Measurements from ENCODE around the gene ZNF525.

GRCh38 chr19:53328967-53329366 lies 36.5 kb upstream of the ZNF525 start:
- TF ChIP-seq CTCF (optimal IDR thresholded peaks at IDR 0.05 in 1 of 3, IDR thresholded peaks at IDR 0.05 in 1 of 3, conservative IDR thresholded peaks at IDR 0.05 in 1 of 3; ENCODE audit: extremely low read depth in 1 of 3, insufficient read depth in 2 of 3, low read length in 3 of 3) (no peak), EZH2 (IDR thresholded peaks at IDR 0.05; ENCODE audit: low read length) (no peak)

All from keratinocyte (primary cell).